GM23338 (cell line): ENCODE data around the gene TRIM27. TPM values are rescaled to one million over a fixed set of nuclear protein-coding genes. Genes with fewer than 3 reads are reported as not detected.
A peak's percentile ranks its signal among the peaks of the same experiment; 100 is the strongest.
"Not testable (repeated sequence)": the region's sequence is repeated elsewhere in the genome, so short reads cannot be mapped to it uniquely, and the experiment has no call there.

Experiments used
- ATAC-seq: fragments of 200-7000 bp; cut with Tn5 transposase; 3 replicates; pipeline ENCODE4 v1.9.1; 2020
- DNase-seq: peaks from one replicate; pipeline ENCODE4 v3.0.0-alpha.2; 2015; ENCODE audit warnings: low spot score
- H2AFZ ChIP-seq: fragments of 200-600 bp; sonication (generic); 2 replicates; pipeline ENCODE4 v1.8.0; 2016; ENCODE audit warnings: antibody characterized with exemption, mild to moderate bottlenecking, moderate library complexity
- H3F3A ChIP-seq: fragments of 200-600 bp; sonication (generic); replicated peaks from 2 replicates; pipeline ENCODE4 v1.8.0; 2017; ENCODE audit warnings: antibody characterized with exemption, mixed run types, low read depth
- H3K27ac ChIP-seq: fragments of 200-600 bp; sonication (generic); 2 replicates; pipeline ENCODE4 v1.6.1; 2016; ENCODE audit warnings: low read depth
- H3K27me3 ChIP-seq: fragments of 200-600 bp; sonication (generic); 2 replicates; pipeline ENCODE4 v1.8.0; 2016; ENCODE audit warnings: mild to moderate bottlenecking, mixed run types, moderate library complexity; ENCODE audit not compliant: insufficient read depth
- H3K36me3 ChIP-seq: fragments of 200-600 bp; sonication (generic); 2 replicates; pipeline ENCODE4 v1.8.0; 2016; ENCODE audit warnings: mild to moderate bottlenecking; ENCODE audit not compliant: insufficient read depth
- H3K4me1 ChIP-seq: fragments of 200-600 bp; sonication (generic); 2 replicates; pipeline ENCODE4 v1.8.0; 2016; ENCODE audit warnings: mild to moderate bottlenecking, moderate library complexity; ENCODE audit not compliant: insufficient read depth
- H3K4me2 ChIP-seq: fragments of 200-600 bp; sonication (generic); 2 replicates; pipeline ENCODE4 v1.7.1; 2017; ENCODE audit warnings: mixed run types
- H3K4me3 ChIP-seq: fragments of 200-600 bp; sonication (generic); 2 replicates; pipeline ENCODE4 v1.6.1; 2016; ENCODE audit warnings: mixed run types
- H3K79me2 ChIP-seq: fragments of 200-600 bp; sonication (generic); replicated peaks from 2 replicates; pipeline ENCODE4 v1.8.0; 2017; ENCODE audit warnings: mild to moderate bottlenecking; ENCODE audit not compliant: insufficient read depth
- H3K9me2 ChIP-seq: fragments of 200-600 bp; sonication (generic); 2 replicates; pipeline ENCODE4 v1.8.0; 2017; ENCODE audit not compliant: insufficient read depth
- H4K20me1 ChIP-seq: fragments of 200-600 bp; sonication (generic); replicated peaks from 2 replicates; pipeline ENCODE4 v1.8.0; 2017; ENCODE audit warnings: mild to moderate bottlenecking; ENCODE audit not compliant: insufficient read depth
- H3K27ac Mint-ChIP-seq: 2 replicates; pipeline ENCODE4 v1.8.0; 2020; ENCODE audit warnings: inconsistent platforms, mild to moderate bottlenecking, moderate library complexity, mixed read lengths
- H3K27me3 Mint-ChIP-seq: 3 replicates; pipeline ENCODE4 v1.8.0; 2022; ENCODE audit warnings: low read depth, mild to moderate bottlenecking, moderate library complexity, mixed read lengths, inconsistent platforms; ENCODE audit not compliant: insufficient read depth, poor library complexity
- H3K36me3 Mint-ChIP-seq: 3 replicates; pipeline ENCODE4 v1.8.0; 2021; ENCODE audit warnings: low read depth, mild to moderate bottlenecking, inconsistent platforms, moderate library complexity, mixed read lengths
- H3K4me1 Mint-ChIP-seq: 3 replicates; pipeline ENCODE4 v1.8.0; 2020; ENCODE audit warnings: mild to moderate bottlenecking, inconsistent platforms, mixed read lengths
- H3K4me3 Mint-ChIP-seq: 3 replicates; pipeline ENCODE4 v1.8.0; 2021; ENCODE audit warnings: moderate library complexity, mild to moderate bottlenecking, inconsistent platforms, mixed read lengths
- H3K9me3 Mint-ChIP-seq: 3 replicates; pipeline ENCODE4 v1.8.0; 2020; ENCODE audit warnings: moderate library complexity, mild to moderate bottlenecking, inconsistent platforms, mixed read lengths
- CREB1 ChIP-seq: fragments of 250-450 bp; sonication (Bioruptor Pico); IDR thresholded peaks from 2 replicates; pipeline ENCODE4 v1.5.0; 2020; ENCODE audit warnings: low read depth, mild to moderate bottlenecking, moderate library complexity
- JUNB ChIP-seq: IDR thresholded peaks from one replicate; pipeline ENCODE4 v1.6.1; 2016; ENCODE audit warnings: antibody characterized with exemption; ENCODE audit not compliant: unreplicated experiment
- ZNF114 ChIP-seq: fragments of 250-450 bp; sonication (Bioruptor Pico); IDR thresholded peaks from 2 replicates; pipeline ENCODE4 v1.5.0; 2020; ENCODE audit warnings: mild to moderate bottlenecking, moderate library complexity
- polyA plus RNA-seq: library from polyadenylated mRNA; unstranded; fragments of >200 nt; fragmentation: Nextera tagmentation; extraction: Ambion mirVana; gene quantifications from 2 replicates; pipeline ENCODE4 v1.2.1, GENCODE V29; 2016
- total RNA-seq: library from RNA; depleted of rRNA; stranded (reverse); fragments of >200 nt; shearing (Covaris generic); gene quantifications from 2 replicates; pipeline ENCODE4 v1.2.3, GENCODE V29; 2014
- TF ChIP-seq, protein P1 (sequence below), 2 experiments: fragments of 200-600 bp in 1 of 2; sonication (generic) in 1 of 2; conservative IDR thresholded peaks; 2 replicates each; pipeline versions ENCODE4 v1.5.1 to v1.6.1; 2016 to 2017; ENCODE audit warnings: antibody characterized with exemption in 2 of 2, low read depth in 2 of 2, mild to moderate bottlenecking in 2 of 2, moderate library complexity in 1 of 2
- TF ChIP-seq, protein P2 (sequence below): fragments of 250-450 bp; sonication (Bioruptor Pico); IDR thresholded peaks from 2 replicates; pipeline ENCODE4 v1.5.0; 2020; ENCODE audit warnings: mild to moderate bottlenecking, moderate library complexity

TRIM27 gene
- total and polyA plus RNA-seq, 2 experiments from 2014 or later: 43.1 to 127 TPM

- Histone ChIP-seq H3K27me3 (peaks cover 6% of the 10 kb centered on the region; the same call in 1 of the 2 replicates), H3K4me2 (peak overlapping the region; percentile 95), H3K4me3 (peak overlapping the region; percentile 83), H3K27ac (no peak overlapping the region), H2AFZ (peak overlapping the region; percentile 100), H3K4me1 (peaks cover 9% of the 10 kb centered on the region; the same call in 1 of the 2 replicates), H3K36me3 (no peaks in the 10 kb centered on the region), H3K79me2 (no peaks in the 10 kb centered on the region), H4K20me1 (no peaks in the 10 kb centered on the region), H3K9me2 (no peaks in the 10 kb centered on the region), H3F3A (no peaks in the 10 kb centered on the region)
- peaks cover 12% of the 10 kb centered on the region; the same call in 2 of the 3 replicates for H3K4me1 Mint-ChIP-seq
- peaks cover 10% of the 10 kb centered on the region; the same call in 2 of the 3 replicates for H3K36me3 Mint-ChIP-seq
- H3K4me3 Mint-ChIP-seq: peak overlapping the region; percentile 87
- peak; percentile 67 for DNase-seq
- 0 out of 2 replicates have a peak, but pooled peaks have one; percentile 18 for TF ChIP-seq CREB1 (CRISPR knock-in tag)
- TF ChIP-seq, protein P1, sequence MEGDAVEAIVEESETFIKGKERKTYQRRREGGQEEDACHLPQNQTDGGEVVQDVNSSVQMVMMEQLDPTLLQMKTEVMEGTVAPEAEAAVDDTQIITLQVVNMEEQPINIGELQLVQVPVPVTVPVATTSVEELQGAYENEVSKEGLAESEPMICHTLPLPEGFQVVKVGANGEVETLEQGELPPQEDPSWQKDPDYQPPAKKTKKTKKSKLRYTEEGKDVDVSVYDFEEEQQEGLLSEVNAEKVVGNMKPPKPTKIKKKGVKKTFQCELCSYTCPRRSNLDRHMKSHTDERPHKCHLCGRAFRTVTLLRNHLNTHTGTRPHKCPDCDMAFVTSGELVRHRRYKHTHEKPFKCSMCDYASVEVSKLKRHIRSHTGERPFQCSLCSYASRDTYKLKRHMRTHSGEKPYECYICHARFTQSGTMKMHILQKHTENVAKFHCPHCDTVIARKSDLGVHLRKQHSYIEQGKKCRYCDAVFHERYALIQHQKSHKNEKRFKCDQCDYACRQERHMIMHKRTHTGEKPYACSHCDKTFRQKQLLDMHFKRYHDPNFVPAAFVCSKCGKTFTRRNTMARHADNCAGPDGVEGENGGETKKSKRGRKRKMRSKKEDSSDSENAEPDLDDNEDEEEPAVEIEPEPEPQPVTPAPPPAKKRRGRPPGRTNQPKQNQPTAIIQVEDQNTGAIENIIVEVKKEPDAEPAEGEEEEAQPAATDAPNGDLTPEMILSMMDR (conservative IDR thresholded peaks at IDR 0.05; ENCODE audit: low read depth in 2 of 2): no peak
- peak; percentile 68 for ATAC-seq
- peaks cover 16% of the 10 kb centered on the region for H3K9me3 Mint-ChIP-seq
- no peak overlapping the region; the same call in 1 of the 2 replicates for H3K27ac Mint-ChIP-seq
- peaks cover 30% of the 10 kb centered on the region for H3K27me3 Mint-ChIP-seq
These were observed 29.3 kb upstream of the TRIM27 start for GRCh38 chr6:28953039-28953584.

GRCh38 chr6:28949656-28950195 is 25.9 kb upstream of the TRIM27 start:
- not testable (repeated sequence) for H2AFZ ChIP-seq, H3K9me2 ChIP-seq, H3K36me3 ChIP-seq, H4K20me1 ChIP-seq, H3K79me2 ChIP-seq, H3K27ac Mint-ChIP-seq, H3K27ac ChIP-seq, DNase-seq, H3K4me2 ChIP-seq, H3K27me3 ChIP-seq, H3K4me3 Mint-ChIP-seq, ATAC-seq, H3K4me3 ChIP-seq, H3F3A ChIP-seq
- peaks cover 16% of the 10 kb centered on the region; the same call in 2 of the 3 replicates for H3K4me1 Mint-ChIP-seq
- H3K4me1 ChIP-seq: peaks cover 10% of the 10 kb centered on the region; the same call in 1 of the 2 replicates
- H3K36me3 Mint-ChIP-seq: peaks cover 10% of the 10 kb centered on the region; the same call in 2 of the 3 replicates
- peaks cover 16% of the 10 kb centered on the region for H3K9me3 Mint-ChIP-seq
- H3K27me3 Mint-ChIP-seq: peaks cover 31% of the 10 kb centered on the region

DNA sequence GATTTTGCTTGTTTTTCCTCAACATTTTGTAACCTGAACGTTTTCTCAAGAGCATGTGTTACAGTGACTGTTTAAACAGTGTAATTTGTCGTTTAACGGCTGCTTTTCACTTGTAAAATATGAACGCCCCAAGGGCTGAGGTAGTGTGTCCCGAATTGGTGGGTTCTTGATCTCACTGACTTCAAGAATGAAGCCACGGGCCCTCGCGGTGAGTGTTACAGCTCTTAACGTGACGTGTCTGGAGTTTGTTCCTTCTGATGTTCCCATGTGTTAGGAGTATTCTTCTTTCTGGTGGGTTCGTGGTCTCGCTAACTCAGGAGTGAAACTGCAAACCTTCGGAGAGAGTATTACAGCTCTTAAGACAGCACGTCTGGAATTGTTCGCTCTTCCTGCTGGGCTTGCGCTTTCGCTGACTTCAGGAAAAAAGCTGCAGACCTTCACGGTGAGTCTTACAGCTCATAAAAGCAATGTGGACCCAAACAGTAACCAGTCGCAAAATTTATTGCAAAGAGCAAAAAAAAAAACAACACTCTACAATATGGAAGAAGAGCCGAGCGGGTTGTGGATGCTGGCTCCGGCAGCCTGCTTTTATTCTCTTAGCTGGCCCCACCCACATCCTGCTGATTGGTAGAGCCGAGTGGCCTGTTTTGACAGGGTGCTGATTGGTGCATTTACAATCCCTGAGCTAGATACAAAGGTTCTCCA is 25.1 kb upstream of the TRIM27 start:
- Mint-ChIP-seq H3K4me3 (no peak overlapping the region; the same call in 2 of the 3 replicates), H3K4me1 (peaks cover 17% of the 10 kb centered on the region; the same call in 2 of the 3 replicates), H3K27ac (no peak overlapping the region), H3K27me3 (peaks cover 30% of the 10 kb centered on the region), H3K9me3 (peaks cover 20% of the 10 kb centered on the region), H3K36me3 (peaks cover 10% of the 10 kb centered on the region; the same call in 2 of the 3 replicates)
- Histone ChIP-seq H3K27ac (0 out of 2 replicates have a peak overlapping the region, but pooled peaks have one; percentile 29), H3F3A (no peaks in the 10 kb centered on the region), H3K9me2 (no peaks in the 10 kb centered on the region), H4K20me1 (no peaks in the 10 kb centered on the region), H3K36me3 (no peaks in the 10 kb centered on the region), H3K79me2 (no peaks in the 10 kb centered on the region), H3K4me1 (peaks cover 7% of the 10 kb centered on the region; the same call in 1 of the 2 replicates), H3K4me2 (no peak overlapping the region), H3K4me3 (no peak overlapping the region), H2AFZ (no peak overlapping the region), H3K27me3 (peaks cover 2% of the 10 kb centered on the region; the same call in 1 of the 2 replicates)
- ATAC-seq (no peak), DNase-seq (no peak)
- TF ChIP-seq ZNF114 (CRISPR knock-in tag): no peak
- TF ChIP-seq, protein P2, sequence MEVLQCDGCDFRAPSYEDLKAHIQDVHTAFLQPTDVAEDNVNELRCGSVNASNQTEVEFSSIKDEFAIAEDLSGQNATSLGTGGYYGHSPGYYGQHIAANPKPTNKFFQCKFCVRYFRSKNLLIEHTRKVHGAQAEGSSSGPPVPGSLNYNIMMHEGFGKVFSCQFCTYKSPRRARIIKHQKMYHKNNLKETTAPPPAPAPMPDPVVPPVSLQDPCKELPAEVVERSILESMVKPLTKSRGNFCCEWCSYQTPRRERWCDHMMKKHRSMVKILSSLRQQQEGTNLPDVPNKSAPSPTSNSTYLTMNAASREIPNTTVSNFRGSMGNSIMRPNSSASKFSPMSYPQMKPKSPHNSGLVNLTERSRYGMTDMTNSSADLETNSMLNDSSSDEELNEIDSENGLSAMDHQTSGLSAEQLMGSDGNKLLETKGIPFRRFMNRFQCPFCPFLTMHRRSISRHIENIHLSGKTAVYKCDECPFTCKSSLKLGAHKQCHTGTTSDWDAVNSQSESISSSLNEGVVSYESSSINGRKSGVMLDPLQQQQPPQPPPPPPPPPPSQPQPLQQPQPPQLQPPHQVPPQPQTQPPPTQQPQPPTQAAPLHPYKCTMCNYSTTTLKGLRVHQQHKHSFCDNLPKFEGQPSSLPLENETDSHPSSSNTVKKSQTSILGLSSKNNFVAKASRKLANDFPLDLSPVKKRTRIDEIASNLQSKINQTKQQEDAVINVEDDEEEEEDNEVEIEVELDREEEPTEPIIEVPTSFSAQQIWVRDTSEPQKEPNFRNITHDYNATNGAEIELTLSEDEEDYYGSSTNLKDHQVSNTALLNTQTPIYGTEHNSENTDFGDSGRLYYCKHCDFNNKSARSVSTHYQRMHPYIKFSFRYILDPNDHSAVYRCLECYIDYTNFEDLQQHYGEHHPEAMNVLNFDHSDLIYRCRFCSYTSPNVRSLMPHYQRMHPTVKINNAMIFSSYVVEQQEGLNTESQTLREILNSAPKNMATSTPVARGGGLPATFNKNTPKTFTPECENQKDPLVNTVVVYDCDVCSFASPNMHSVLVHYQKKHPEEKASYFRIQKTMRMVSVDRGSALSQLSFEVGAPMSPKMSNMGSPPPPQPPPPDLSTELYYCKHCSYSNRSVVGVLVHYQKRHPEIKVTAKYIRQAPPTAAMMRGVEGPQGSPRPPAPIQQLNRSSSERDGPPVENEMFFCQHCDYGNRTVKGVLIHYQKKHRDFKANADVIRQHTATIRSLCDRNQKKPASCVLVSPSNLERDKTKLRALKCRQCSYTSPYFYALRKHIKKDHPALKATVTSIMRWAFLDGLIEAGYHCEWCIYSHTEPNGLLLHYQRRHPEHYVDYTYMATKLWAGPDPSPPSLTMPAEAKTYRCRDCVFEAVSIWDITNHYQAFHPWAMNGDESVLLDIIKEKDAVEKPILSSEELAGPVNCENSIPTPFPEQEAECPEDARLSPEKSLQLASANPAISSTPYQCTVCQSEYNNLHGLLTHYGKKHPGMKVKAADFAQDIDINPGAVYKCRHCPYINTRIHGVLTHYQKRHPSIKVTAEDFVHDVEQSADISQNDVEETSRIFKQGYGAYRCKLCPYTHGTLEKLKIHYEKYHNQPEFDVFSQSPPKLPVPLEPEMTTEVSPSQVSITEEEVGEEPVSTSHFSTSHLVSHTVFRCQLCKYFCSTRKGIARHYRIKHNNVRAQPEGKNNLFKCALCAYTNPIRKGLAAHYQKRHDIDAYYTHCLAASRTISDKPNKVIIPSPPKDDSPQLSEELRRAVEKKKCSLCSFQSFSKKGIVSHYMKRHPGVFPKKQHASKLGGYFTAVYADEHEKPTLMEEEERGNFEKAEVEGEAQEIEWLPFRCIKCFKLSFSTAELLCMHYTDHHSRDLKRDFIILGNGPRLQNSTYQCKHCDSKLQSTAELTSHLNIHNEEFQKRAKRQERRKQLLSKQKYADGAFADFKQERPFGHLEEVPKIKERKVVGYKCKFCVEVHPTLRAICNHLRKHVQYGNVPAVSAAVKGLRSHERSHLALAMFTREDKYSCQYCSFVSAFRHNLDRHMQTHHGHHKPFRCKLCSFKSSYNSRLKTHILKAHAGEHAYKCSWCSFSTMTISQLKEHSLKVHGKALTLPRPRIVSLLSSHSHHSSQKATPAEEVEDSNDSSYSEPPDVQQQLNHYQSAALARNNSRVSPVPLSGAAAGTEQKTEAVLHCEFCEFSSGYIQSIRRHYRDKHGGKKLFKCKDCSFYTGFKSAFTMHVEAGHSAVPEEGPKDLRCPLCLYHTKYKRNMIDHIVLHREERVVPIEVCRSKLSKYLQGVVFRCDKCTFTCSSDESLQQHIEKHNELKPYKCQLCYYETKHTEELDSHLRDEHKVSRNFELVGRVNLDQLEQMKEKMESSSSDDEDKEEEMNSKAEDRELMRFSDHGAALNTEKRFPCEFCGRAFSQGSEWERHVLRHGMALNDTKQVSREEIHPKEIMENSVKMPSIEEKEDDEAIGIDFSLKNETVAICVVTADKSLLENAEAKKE (CRISPR knock-in tag): no peak
- TF ChIP-seq CREB1 (CRISPR knock-in tag): no peak
- no peak for TF ChIP-seq JUNB
